SK-N-MC (cell line): ENCODE measurements around the gene COX4I2.
A peak's percentile ranks its signal among the peaks of the same experiment; 100 is the strongest.
"Not testable (repeated sequence)": the region's sequence is repeated elsewhere in the genome, so short reads cannot be mapped to it uniquely, and the experiment has no call there.

ENCODE experiments used
- DNase-seq: peaks from one replicate; pipeline ENCODE4 v3.0.0-alpha.2; 2011; ENCODE audit warnings: low read depth, low spot score
- H3K27ac ChIP-seq: fragments of 200-600 bp; sonication (generic); 2 replicates; pipeline ENCODE4 v1.5.1; 2016; ENCODE audit warnings: mixed run types
- H3K36me3 ChIP-seq: fragments of 200-600 bp; sonication (generic); 2 replicates; pipeline ENCODE4 v1.6.1; 2017; ENCODE audit warnings: antibody characterized with exemption, low read length, mixed read lengths; ENCODE audit not compliant: insufficient read depth
- H3K4me3 ChIP-seq: fragments of 200-600 bp; sonication (generic); 2 replicates; pipeline ENCODE4 v1.5.1; 2016
- H3K9ac ChIP-seq: fragments of 200-600 bp; sonication (generic); 2 replicates; pipeline ENCODE4 v1.8.0; 2017; ENCODE audit warnings: mixed run types, mixed read lengths; ENCODE audit not compliant: insufficient read length
- H3K9me3 ChIP-seq: fragments of 200-600 bp; sonication (generic); 2 replicates; pipeline ENCODE4 v1.6.1; 2017; ENCODE audit warnings: low read depth, mild to moderate bottlenecking, antibody characterized with exemption, low read length, moderate library complexity, mixed read lengths
- EZH2 ChIP-seq: fragments of 200-600 bp; sonication (generic); IDR thresholded peaks from one replicate; pipeline ENCODE4 v1.6.1; 2017; ENCODE audit warnings: antibody characterized with exemption
- FOXP2 ChIP-seq: optimal IDR thresholded peaks from 2 replicates; pipeline ENCODE3; 2011; ENCODE audit warnings: mild to moderate bottlenecking, moderate library complexity; ENCODE audit not compliant: insufficient read depth; ENCODE audit errors: extremely low read length, control extremely low read depth
- POLR2AphosphoS5 ChIP-seq: IDR thresholded peaks from 2 replicates; pipeline ENCODE4 v1.6.1; 2012; ENCODE audit warnings: mild to moderate bottlenecking, low read depth, low read length, borderline replicate concordance

Gene COX4I2

GRCh38 chr20:31644701-31645100 is 7.0 kb downstream of the COX4I2 start:
- Histone ChIP-seq H3K36me3 (no peaks in the 10 kb centered on the region), H3K4me3 (no peak overlapping the region), H3K9me3 (no peaks in the 10 kb centered on the region), H3K9ac (no peak overlapping the region), H3K27ac (no peak overlapping the region)
- TF ChIP-seq POLR2AphosphoS5: no peak
- no peak for TF ChIP-seq EZH2
- no peak for TF ChIP-seq FOXP2
- no peak for DNase-seq

- not testable (repeated sequence) for H3K9me3 ChIP-seq, H3K36me3 ChIP-seq, H3K9ac ChIP-seq, DNase-seq, H3K4me3 ChIP-seq, H3K27ac ChIP-seq
Observed at GRCh38 chr20:31648104-31648503, 10.4 kb downstream of the COX4I2 start.

GRCh38 chr20:31652917-31653396 is 15.2 kb downstream of the COX4I2 start:
- H3K9ac ChIP-seq: no peak overlapping the region
- no peak for DNase-seq
- no peaks in the 10 kb centered on the region for H3K36me3 ChIP-seq
- H3K4me3 ChIP-seq: no peak overlapping the region
- TF ChIP-seq EZH2 (no peak), POLR2AphosphoS5 (no peak), FOXP2 (no peak)
- H3K27ac ChIP-seq: no peak overlapping the region
- no peaks in the 10 kb centered on the region for H3K9me3 ChIP-seq

- Histone ChIP-seq H3K9ac (no peak overlapping the region), H3K36me3 (no peaks in the 10 kb centered on the region), H3K9me3 (no peaks in the 10 kb centered on the region), H3K27ac (no peak overlapping the region), H3K4me3 (no peak overlapping the region)
- DNase-seq: no peak
- TF ChIP-seq POLR2AphosphoS5 (no peak), EZH2 (no peak), FOXP2 (no peak)
Observed at GRCh38 chr20:31653561-31653960, 15.8 kb downstream of the COX4I2 start.

GRCh38 chr20:31654534-31654933 is 16.8 kb downstream of the COX4I2 start:
- Histone ChIP-seq H3K9ac (no peak overlapping the region), H3K4me3 (no peak overlapping the region), H3K36me3 (no peaks in the 10 kb centered on the region), H3K9me3 (no peaks in the 10 kb centered on the region), H3K27ac (no peak overlapping the region)
- TF ChIP-seq EZH2 (no peak), FOXP2 (no peak), POLR2AphosphoS5 (no peak)
- no peak for DNase-seq

- TF ChIP-seq POLR2AphosphoS5: no peak
- TF ChIP-seq EZH2: no peak
- TF ChIP-seq FOXP2: no peak
- Histone ChIP-seq H3K27ac (no peak overlapping the region), H3K9ac (no peak overlapping the region), H3K36me3 (no peaks in the 10 kb centered on the region; the same call in 1 of the 2 replicates), H3K4me3 (peak overlapping the region; percentile 70), H3K9me3 (no peaks in the 10 kb centered on the region)
- DNase-seq: no peak
Observed at GRCh38 chr20:31661625-31662371, 24.1 kb downstream of the COX4I2 start.

GRCh38 chr20:31662372-31662854 is 24.7 kb downstream of the COX4I2 start:
- Histone ChIP-seq H3K36me3 (no peaks in the 10 kb centered on the region; the same call in 1 of the 2 replicates), H3K9ac (no peak overlapping the region), H3K9me3 (no peaks in the 10 kb centered on the region), H3K4me3 (no peak overlapping the region), H3K27ac (no peak overlapping the region)
- TF ChIP-seq POLR2AphosphoS5: no peak
- DNase-seq: no peak

GRCh38 chr20:31663524-31663837 is 25.8 kb downstream of the COX4I2 start:
- DNase-seq: no peak
- Histone ChIP-seq H3K9me3 (no peaks in the 10 kb centered on the region), H3K27ac (no peak overlapping the region), H3K9ac (no peak overlapping the region), H3K4me3 (no peak overlapping the region), H3K36me3 (no peaks in the 10 kb centered on the region; the same call in 1 of the 2 replicates)
- no peak for TF ChIP-seq EZH2
- TF ChIP-seq POLR2AphosphoS5: no peak
- no peak for TF ChIP-seq FOXP2
